HepG2 (cell line): Measurements from ENCODE around the gene COMT. TPM values are rescaled to one million over a fixed set of nuclear protein-coding genes. Genes with fewer than 3 reads are reported as not detected.

ENCODE experiments used
- ATAC-seq: fragments of 200-7000 bp; cut with Tn5 transposase; 3 replicates; pipeline ENCODE4 v1.9.1; 2020; ENCODE audit warnings: mild to moderate bottlenecking, moderate library complexity
- BruUV-seq: library from RNA; stranded (reverse); fragments of 400-500 nt; replicated peaks from 2 replicates; lab custom pipeline; 2021; lab: Mats Ljungman, UMichigan
- CTCF ChIA-PET: fragments of 300-600 bp; formaldehyde crosslinking; extraction: SDS; loops from one replicate; lab custom pipeline; 2021; ENCODE audit warnings: low total read pairs, inconsistent platforms, low intra/inter-chr PET ratio; lab: Yijun Ruan, JAX
- POLR2A ChIA-PET: fragments of 350-600 bp; sonication (Branson Sonifier 250); formaldehyde crosslinking; loops from one replicate; lab custom pipeline; 2020; ENCODE audit warnings: antibody characterized with exemption, inconsistent platforms; lab: Yijun Ruan, JAX
- DNase-seq: peaks from one replicate; pipeline ENCODE4 v3.0.0-alpha.2; 2015; ENCODE audit warnings: low spot score
- FAIRE-seq: peaks from 3 replicates; lab custom pipeline; 2011; peaks lifted over from hg19 to GRCh38; lab: Jason Lieb, UNC
- H2AFZ ChIP-seq: one replicate; pipeline ENCODE4 v1.6.1; 2011; ENCODE audit warnings: low read length, inconsistent platforms
- H3K27ac ChIP-seq: fragments of 300-600 bp; 3 replicates; pipeline ENCODE4 v1.8.0; 2011; ENCODE audit warnings: mixed run types, mild to moderate bottlenecking, mixed read lengths, low read length, inconsistent platforms; ENCODE audit not compliant: insufficient read depth; ENCODE audit errors: extremely low read length
- H3K27me3 ChIP-seq, 2 experiments: fragments of 200-600 bp in 1 of 2; 2 replicates in 1 of 2; 3 replicates in 1 of 2; pipeline versions ENCODE4 v1.6.0 to v1.8.0; 2011; ENCODE audit warnings: low read length in 2 of 2, mild to moderate bottlenecking in 2 of 2, moderate library complexity in 2 of 2, inconsistent platforms in 1 of 2; ENCODE audit not compliant: insufficient read depth in 2 of 2, control insufficient read depth in 1 of 2
- H3K36me3 ChIP-seq, 2 experiments: fragments of 200-600 bp in 1 of 2; replicated peaks in 1 of 2; 2 replicates in 1 of 2; 3 replicates in 1 of 2; pipeline versions ENCODE4 v1.5.1 to v1.8.0; 2011; ENCODE audit warnings: low read length in 2 of 2, inconsistent platforms in 1 of 2; ENCODE audit not compliant: insufficient read depth in 2 of 2, control insufficient read depth in 1 of 2
- H3K4me1 ChIP-seq: 2 replicates; pipeline ENCODE4 v1.5.1; 2012; ENCODE audit warnings: low read length, inconsistent platforms; ENCODE audit not compliant: insufficient read depth
- H3K4me2 ChIP-seq: 2 replicates; pipeline ENCODE4 v1.6.0; 2011; ENCODE audit warnings: low read depth, low read length, inconsistent platforms
- H3K4me3 ChIP-seq, 3 experiments: fragments of 200-600 bp in 1 of 3; sonication (generic), shearing (Covaris generic) in 1 of 3; replicated peaks in 1 of 3; 2 replicates each; pipeline ENCODE4 v1.5.1; 2011 to 2016; ENCODE audit warnings: low read length in 3 of 3, inconsistent platforms in 2 of 3, low read depth in 2 of 3, mild to moderate bottlenecking in 2 of 3, control low read depth in 1 of 3, mixed read lengths in 1 of 3; ENCODE audit not compliant: insufficient read depth in 1 of 3
- H3K79me2 ChIP-seq: one replicate; pipeline ENCODE4 v1.6.1; 2011; ENCODE audit warnings: low read length, inconsistent platforms; ENCODE audit not compliant: insufficient read depth
- H3K9ac ChIP-seq: 2 replicates; pipeline ENCODE4 v1.6.0; 2011; ENCODE audit warnings: mild to moderate bottlenecking, low read depth, low read length, inconsistent platforms; ENCODE audit not compliant: insufficient read depth
- H3K9me3 ChIP-seq: 2 replicates; pipeline ENCODE4 v1.5.1; 2012; ENCODE audit warnings: mild to moderate bottlenecking, low read length
- H4K20me1 ChIP-seq: 2 replicates; pipeline ENCODE4 v1.6.0; 2011; ENCODE audit warnings: inconsistent platforms, mild to moderate bottlenecking, low read length, moderate library complexity; ENCODE audit not compliant: insufficient read depth
- CBX2 ChIP-seq, 2 experiments: fragments of 200-600 bp in 1 of 2; sonication (generic); formaldehyde crosslinking in 1 of 2; IDR thresholded peaks; 2 replicates each; pipeline versions ENCODE4 v1.7.0 to v1.8.1; 2018 to 2022; ENCODE audit warnings: low read depth in 2 of 2, low read length in 1 of 2, mild to moderate bottlenecking in 1 of 2, missing genetic modification reagents in 1 of 2
- ERF ChIP-seq: IDR thresholded peaks from 2 replicates; pipeline ENCODE4 v1.6.1; 2018; ENCODE audit warnings: missing biosample characterization, missing genetic modification reagents
- FOSL2 ChIP-seq: sonication (generic); formaldehyde crosslinking; IDR thresholded peaks from 2 replicates; pipeline ENCODE4 v1.4.0; 2020; ENCODE audit warnings: missing genetic modification reagents
- GZF1 ChIP-seq: sonication (generic); formaldehyde crosslinking; IDR thresholded peaks from 2 replicates; pipeline ENCODE4 v1.5.1; 2020; ENCODE audit warnings: mild to moderate bottlenecking, missing genetic modification reagents
- JUN ChIP-seq: sonication (generic); formaldehyde crosslinking; IDR thresholded peaks from 2 replicates; pipeline ENCODE4 v1.4.0; 2020; ENCODE audit warnings: mild to moderate bottlenecking, missing genetic modification reagents
- ZNF7 ChIP-seq: IDR thresholded peaks from 2 replicates; pipeline ENCODE4 v1.6.1; 2016; ENCODE audit warnings: missing biosample characterization, missing genetic modification reagents
- WGBS: methylation state at CpG from one replicate; pipeline ENCODE4 v1.1.6; 2017; ENCODE audit warnings: low lambda C conversion rate; 5-methylcytosine and 5-hydroxymethylcytosine counted together
- in situ Hi-C: cut with HindIII; loops from 2 replicates; pipeline ENCODE4 v1.10.0; 2017; ENCODE audit warnings: low pct_unique_long_range_greater_than_20kb; ENCODE audit not compliant: extremely low pct_ligation_motif_present
- intact Hi-C: fragments of 100-400 bp; cut with micrococcal nuclease; formaldehyde crosslinking; loops from one replicate; pipeline ENCODE4 v1.10.0; 2022; ENCODE audit not compliant: unreplicated experiment
- polyA plus RNA-seq, 8 experiments: library from polyadenylated mRNA; depleted of rRNA in 3 of 8; stranded (reverse) in 7 of 8; unstranded in 1 of 8; fragments of >200 nt; fragmentation: Illumina TruSeq in 4 of 8; extraction: Trizol in 4 of 8; gene quantifications; 2 replicates each; pipeline versions ENCODE4 v1.2.1 to v1.2.3, GENCODE V29; 2011 to 2016; ENCODE audit warnings: low read depth in 4 of 8, missing spikeins in 1 of 8, mixed read lengths in 1 of 8; ENCODE audit not compliant: insufficient read depth in 1 of 8
- total RNA-seq, 5 experiments: library from RNA; depleted of rRNA; stranded (reverse); fragments of >200 nt; fragmentation: Illumina TruSeq; extraction: Trizol; gene quantifications; 2 replicates each; pipeline ENCODE4 v1.2.3, GENCODE V29; 2016; ENCODE audit warnings: low read depth in 1 of 5
- TF ChIP-seq, protein P1 (sequence below): sonication (generic); formaldehyde crosslinking; IDR thresholded peaks from 2 replicates; pipeline ENCODE4 v1.4.0; 2020; ENCODE audit warnings: missing genetic modification reagents
- TF ChIP-seq, protein P2 (sequence below): sonication (generic); formaldehyde crosslinking; IDR thresholded peaks from 2 replicates; pipeline ENCODE4 v1.5.1; 2020; ENCODE audit warnings: mild to moderate bottlenecking, missing genetic modification reagents, moderate library complexity
- TF ChIP-seq, protein P3 (sequence below): fragments of 450-650 bp; IDR thresholded peaks from 2 replicates; pipeline ENCODE4 v1.6.1; 2016
- TF ChIP-seq, protein P4 (sequence below): sonication (generic); formaldehyde crosslinking; IDR thresholded peaks from 2 replicates; pipeline ENCODE4 v1.9.0; 2021; ENCODE audit warnings: missing genetic modification reagents, mild to moderate bottlenecking, borderline replicate concordance
- TF ChIP-seq, protein P5 (sequence below): sonication (generic); formaldehyde crosslinking; IDR thresholded peaks from 2 replicates; pipeline ENCODE4 v1.8.1; 2022; ENCODE audit warnings: mild to moderate bottlenecking, missing genetic modification reagents

Gene COMT
- total and polyA plus RNA-seq, 2 of the 13 experiments (the other 11 are each of a cell fraction or from before 2014, with no cell fraction given), result 156 to 162 TPM

DNA sequence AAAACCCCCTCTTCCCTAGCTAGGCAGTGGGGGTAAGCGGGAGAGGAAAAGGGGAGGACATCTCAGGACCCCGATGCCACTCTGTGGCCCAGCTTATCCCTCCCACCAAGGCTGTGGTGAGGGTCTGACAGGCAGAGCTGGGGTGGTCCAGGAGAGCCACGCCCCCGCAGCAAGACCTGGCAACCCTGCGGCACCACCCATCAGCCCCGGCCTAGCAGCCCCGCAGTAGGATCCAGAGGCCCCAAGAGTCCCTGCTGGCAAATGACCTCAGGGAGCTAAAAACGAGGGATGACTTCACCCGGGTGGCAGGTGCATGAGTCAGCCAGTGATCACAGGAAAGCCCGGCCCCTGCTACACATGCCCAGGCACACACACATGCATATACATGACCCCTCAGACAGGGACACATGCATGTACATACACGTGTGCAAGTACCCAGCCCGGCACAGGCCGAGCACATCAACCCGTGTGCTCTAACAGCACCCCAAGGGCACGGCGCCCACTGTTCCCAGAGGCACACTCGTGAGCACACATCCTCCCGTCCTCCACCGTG, 42.7 kb downstream of the COMT start:
- Histone ChIP-seq H3K27ac (no peak overlapping the region), H3K36me3 (peaks cover under 1 to 9% of the 10 kb centered on the region in 2 experiments; a peak in 2 of 5 replicates), H3K9ac (no peak overlapping the region), H3K4me2 (no peak overlapping the region), H3K4me3 (no peak overlapping the region), H3K4me1 (peaks cover 18% of the 10 kb centered on the region), H3K79me2 (no peaks in the 10 kb centered on the region)
- DNase-seq, result no peak
- intact Hi-C loops, result no loop called here
- TF ChIP-seq, protein P1, sequence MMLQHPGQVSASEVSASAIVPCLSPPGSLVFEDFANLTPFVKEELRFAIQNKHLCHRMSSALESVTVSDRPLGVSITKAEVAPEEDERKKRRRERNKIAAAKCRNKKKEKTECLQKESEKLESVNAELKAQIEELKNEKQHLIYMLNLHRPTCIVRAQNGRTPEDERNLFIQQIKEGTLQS (CRISPR knock-in tag), result peak; percentile 46; the same call in 1 of the 2 replicates
- TF ChIP-seq, protein P2, sequence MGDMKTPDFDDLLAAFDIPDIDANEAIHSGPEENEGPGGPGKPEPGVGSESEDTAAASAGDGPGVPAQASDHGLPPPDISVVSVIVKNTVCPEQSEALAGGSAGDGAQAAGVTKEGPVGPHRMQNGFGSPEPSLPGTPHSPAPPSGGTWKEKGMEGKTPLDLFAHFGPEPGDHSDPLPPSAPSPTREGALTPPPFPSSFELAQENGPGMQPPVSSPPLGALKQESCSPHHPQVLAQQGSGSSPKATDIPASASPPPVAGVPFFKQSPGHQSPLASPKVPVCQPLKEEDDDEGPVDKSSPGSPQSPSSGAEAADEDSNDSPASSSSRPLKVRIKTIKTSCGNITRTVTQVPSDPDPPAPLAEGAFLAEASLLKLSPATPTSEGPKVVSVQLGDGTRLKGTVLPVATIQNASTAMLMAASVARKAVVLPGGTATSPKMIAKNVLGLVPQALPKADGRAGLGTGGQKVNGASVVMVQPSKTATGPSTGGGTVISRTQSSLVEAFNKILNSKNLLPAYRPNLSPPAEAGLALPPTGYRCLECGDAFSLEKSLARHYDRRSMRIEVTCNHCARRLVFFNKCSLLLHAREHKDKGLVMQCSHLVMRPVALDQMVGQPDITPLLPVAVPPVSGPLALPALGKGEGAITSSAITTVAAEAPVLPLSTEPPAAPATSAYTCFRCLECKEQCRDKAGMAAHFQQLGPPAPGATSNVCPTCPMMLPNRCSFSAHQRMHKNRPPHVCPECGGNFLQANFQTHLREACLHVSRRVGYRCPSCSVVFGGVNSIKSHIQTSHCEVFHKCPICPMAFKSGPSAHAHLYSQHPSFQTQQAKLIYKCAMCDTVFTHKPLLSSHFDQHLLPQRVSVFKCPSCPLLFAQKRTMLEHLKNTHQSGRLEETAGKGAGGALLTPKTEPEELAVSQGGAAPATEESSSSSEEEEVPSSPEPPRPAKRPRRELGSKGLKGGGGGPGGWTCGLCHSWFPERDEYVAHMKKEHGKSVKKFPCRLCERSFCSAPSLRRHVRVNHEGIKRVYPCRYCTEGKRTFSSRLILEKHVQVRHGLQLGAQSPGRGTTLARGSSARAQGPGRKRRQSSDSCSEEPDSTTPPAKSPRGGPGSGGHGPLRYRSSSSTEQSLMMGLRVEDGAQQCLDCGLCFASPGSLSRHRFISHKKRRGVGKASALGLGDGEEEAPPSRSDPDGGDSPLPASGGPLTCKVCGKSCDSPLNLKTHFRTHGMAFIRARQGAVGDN (CRISPR knock-in tag), result peak; percentile 27; the same call in 1 of the 2 replicates
- TF ChIP-seq, protein P3, sequence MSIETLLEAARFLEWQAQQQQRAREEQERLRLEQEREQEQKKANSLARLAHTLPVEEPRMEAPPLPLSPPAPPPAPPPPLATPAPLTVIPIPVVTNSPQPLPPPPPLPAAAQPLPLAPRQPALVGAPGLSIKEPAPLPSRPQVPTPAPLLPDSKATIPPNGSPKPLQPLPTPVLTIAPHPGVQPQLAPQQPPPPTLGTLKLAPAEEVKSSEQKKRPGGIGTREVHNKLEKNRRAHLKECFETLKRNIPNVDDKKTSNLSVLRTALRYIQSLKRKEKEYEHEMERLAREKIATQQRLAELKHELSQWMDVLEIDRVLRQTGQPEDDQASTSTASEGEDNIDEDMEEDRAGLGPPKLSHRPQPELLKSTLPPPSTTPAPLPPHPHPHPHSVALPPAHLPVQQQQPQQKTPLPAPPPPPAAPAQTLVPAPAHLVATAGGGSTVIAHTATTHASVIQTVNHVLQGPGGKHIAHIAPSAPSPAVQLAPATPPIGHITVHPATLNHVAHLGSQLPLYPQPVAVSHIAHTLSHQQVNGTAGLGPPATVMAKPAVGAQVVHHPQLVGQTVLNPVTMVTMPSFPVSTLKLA, result 0 out of 2 replicates have a peak, but pooled peaks have one; percentile 10
- TF ChIP-seq, protein P4, sequence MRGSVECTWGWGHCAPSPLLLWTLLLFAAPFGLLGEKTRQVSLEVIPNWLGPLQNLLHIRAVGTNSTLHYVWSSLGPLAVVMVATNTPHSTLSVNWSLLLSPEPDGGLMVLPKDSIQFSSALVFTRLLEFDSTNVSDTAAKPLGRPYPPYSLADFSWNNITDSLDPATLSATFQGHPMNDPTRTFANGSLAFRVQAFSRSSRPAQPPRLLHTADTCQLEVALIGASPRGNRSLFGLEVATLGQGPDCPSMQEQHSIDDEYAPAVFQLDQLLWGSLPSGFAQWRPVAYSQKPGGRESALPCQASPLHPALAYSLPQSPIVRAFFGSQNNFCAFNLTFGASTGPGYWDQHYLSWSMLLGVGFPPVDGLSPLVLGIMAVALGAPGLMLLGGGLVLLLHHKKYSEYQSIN (CRISPR knock-in tag), result no peak
- TF ChIP-seq FOSL2 (CRISPR knock-in tag) (peak; percentile 72), GZF1 (CRISPR knock-in tag) (no peak), ERF (CRISPR knock-in tag) (no peak), ZNF7 (no peak), JUN (CRISPR knock-in tag) (peak; percentile 17; the same call in 1 of the 2 replicates), CBX2 (IDR thresholded peaks at IDR 0.05; ENCODE audit: low read depth, low read length) (no peak), CBX2 (CRISPR knock-in tag; IDR thresholded peaks at IDR 0.05; ENCODE audit: low read depth) (no peak)
- TF ChIP-seq, protein P5, sequence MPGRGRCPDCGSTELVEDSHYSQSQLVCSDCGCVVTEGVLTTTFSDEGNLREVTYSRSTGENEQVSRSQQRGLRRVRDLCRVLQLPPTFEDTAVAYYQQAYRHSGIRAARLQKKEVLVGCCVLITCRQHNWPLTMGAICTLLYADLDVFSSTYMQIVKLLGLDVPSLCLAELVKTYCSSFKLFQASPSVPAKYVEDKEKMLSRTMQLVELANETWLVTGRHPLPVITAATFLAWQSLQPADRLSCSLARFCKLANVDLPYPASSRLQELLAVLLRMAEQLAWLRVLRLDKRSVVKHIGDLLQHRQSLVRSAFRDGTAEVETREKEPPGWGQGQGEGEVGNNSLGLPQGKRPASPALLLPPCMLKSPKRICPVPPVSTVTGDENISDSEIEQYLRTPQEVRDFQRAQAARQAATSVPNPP (CRISPR knock-in tag), result no peak
- TF ChIP-seq, all 625 proteins: peak for 5
- ChIA-PET POLR2A (no interaction called here), CTCF (no interaction called here)
- H2AFZ ChIP-seq, result no peak overlapping the region
- WGBS, result 76% methylated on average over 8 of the region's 19 CpGs
- in situ Hi-C loops, result no loop called here
- H4K20me1 ChIP-seq, result peaks cover 9% of the 10 kb centered on the region; the same call in 1 of the 2 replicates
- FAIRE-seq, result no peak
- H3K9me3 ChIP-seq, result no peaks in the 10 kb centered on the region
- H3K27me3 ChIP-seq, result no peaks in the 10 kb centered on the region
- no peak for ATAC-seq
- BruUV-seq, result no TSS peak
